Muscle of back (tissue), 13 donors: Measurements from ENCODE around the gene CCSER1. TPM values are rescaled to one million over a fixed set of nuclear protein-coding genes. Genes with fewer than 3 reads are reported as not detected.

Source experiments
- DNase-seq, 3 donors: peaks; one replicate each; pipeline versions ENCODE4 v3.0.0 to v3.0.0-alpha.2; 2013
- long read RNA-seq, 9 donors: transcript quantifications; one replicate each; lab custom pipeline, GENCODE V29; 2026
- polyA plus RNA-seq, 10 donors: library from polyadenylated mRNA; unstranded; fragments of 120-200 nt; gene quantifications; one replicate each; pipeline ENCODE4 v1.2.1, GENCODE V29; 2013; ENCODE audit not compliant: insufficient read length in 10 of 10

Gene CCSER1
- under 1 TPM; 0.20 to 0.86 (median 0.41) TPM for polyA plus RNA-seq
- long read RNA-seq, donor 1: 0 reads
- long read RNA-seq, donor 2: 0 reads
- long read RNA-seq, donor 3: 0 reads
- long read RNA-seq, donor 4: 0 reads
- long read RNA-seq, donor 5: 0 reads
- long read RNA-seq, donor 6: 0 reads
- long read RNA-seq, donor 7: 0 reads
- long read RNA-seq, donor 8: 0 reads
- long read RNA-seq, donor 9: 0 reads

- peak in 2 of 3 donors; percentile 53 to 75 for DNase-seq
Observed at GRCh38 chr4:90127223-90127705, at the start of gene CCSER1. TSS of gene CCSER1 (plus strand) at chr4:90127394.

GRCh38 chr4:90078440-90078839 is 48.8 kb upstream of the CCSER1 start:
- no peak for DNase-seq

- DNase-seq: no peak
Observed at GRCh38 chr4:90080116-90080515, 47.1 kb upstream of the CCSER1 start.

- no peak for DNase-seq
Observed at GRCh38 chr4:90081432-90082144, 45.6 kb upstream of the CCSER1 start.

GRCh38 chr4:90082449-90082848 is 44.7 kb upstream of the CCSER1 start:
- DNase-seq: no peak

GRCh38 chr4:90084277-90084966 is 42.8 kb upstream of the CCSER1 start:
- no peak for DNase-seq

GRCh38 chr4:90084967-90085295 is 42.3 kb upstream of the CCSER1 start:
- no peak for DNase-seq

- no peak for DNase-seq
Observed at GRCh38 chr4:90093526-90093925, 33.7 kb upstream of the CCSER1 start.

- no peak for DNase-seq
Observed at GRCh38 chr4:90095000-90095399, 32.2 kb upstream of the CCSER1 start.

GRCh38 chr4:90099812-90100211 is 27.4 kb upstream of the CCSER1 start:
- DNase-seq: no peak

- no peak for DNase-seq
Observed at GRCh38 chr4:90103991-90104390, 23.2 kb upstream of the CCSER1 start.

- no peak for DNase-seq
Observed at GRCh38 chr4:90105274-90105673, 21.9 kb upstream of the CCSER1 start.

GRCh38 chr4:90112715-90113114 is 14.5 kb upstream of the CCSER1 start:
- no peak for DNase-seq

- no peak for DNase-seq
Observed at GRCh38 chr4:90113881-90114457, 13.2 kb upstream of the CCSER1 start.

GRCh38 chr4:90118527-90119195 is 8.5 kb upstream of the CCSER1 start:
- no peak for DNase-seq

- no peak for DNase-seq
Observed at GRCh38 chr4:90120037-90120436, 7.2 kb upstream of the CCSER1 start.

GRCh38 chr4:90120815-90121214 is 6.4 kb upstream of the CCSER1 start:
- no peak for DNase-seq

- DNase-seq: no peak
Observed at GRCh38 chr4:90121676-90122354, 5.4 kb upstream of the CCSER1 start.

GRCh38 chr4:90122355-90122748 is 4.8 kb upstream of the CCSER1 start:
- DNase-seq: no peak

GRCh38 chr4:90124276-90124675 is 2.9 kb upstream of the CCSER1 start:
- DNase-seq: no peak

GRCh38 chr4:90126805-90127204 is 389 bp upstream of the CCSER1 start:
- no peak for DNase-seq
